GM18870 (cell line): Measurements from ENCODE around the gene PELI2.

Source experiments
- ATAC-seq: cut with Tn5 transposase; IDR thresholded peaks from one replicate; pipeline ENCODE4 v1.9.1; 2021; ENCODE audit warnings: moderate library complexity; ENCODE audit not compliant: unreplicated experiment

The PELI2 gene

GRCh38 chr14:56170877-56171422 is 52.7 kb downstream of the PELI2 start:
- ATAC-seq, result no peak

GRCh38 chr14:56172074-56172473 is 53.9 kb downstream of the PELI2 start:
- no peak for ATAC-seq

GRCh38 chr14:56172571-56172971 is 54.4 kb downstream of the PELI2 start:
- ATAC-seq, result no peak

DNA sequence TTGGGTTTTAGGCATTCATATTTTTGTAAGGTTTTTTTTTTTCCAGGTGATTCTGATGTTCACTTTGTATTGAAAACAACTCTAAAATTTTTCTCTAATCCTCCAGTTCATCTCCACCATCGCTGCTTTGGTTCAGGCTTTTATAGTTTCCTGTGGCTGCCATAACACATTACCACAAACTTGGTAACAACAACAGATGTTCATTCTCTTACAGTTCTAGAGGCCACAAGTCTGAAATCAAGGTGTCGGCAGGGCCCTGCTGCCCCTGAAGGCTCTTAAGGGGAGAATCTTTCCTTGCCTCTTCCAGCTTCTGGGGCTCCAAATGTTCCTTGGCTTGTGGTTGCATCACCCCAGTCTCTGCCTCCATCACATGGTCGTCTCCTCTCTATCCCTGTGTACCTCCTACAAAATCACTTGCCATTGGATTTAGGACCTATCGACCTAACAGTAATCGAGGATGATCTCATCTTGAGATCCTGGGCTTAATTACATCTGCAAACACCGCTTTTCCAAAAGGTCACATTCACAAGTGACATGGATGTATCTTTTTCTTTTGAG is 55.2 kb downstream of the PELI2 start:
- ATAC-seq, result no peak

DNA sequence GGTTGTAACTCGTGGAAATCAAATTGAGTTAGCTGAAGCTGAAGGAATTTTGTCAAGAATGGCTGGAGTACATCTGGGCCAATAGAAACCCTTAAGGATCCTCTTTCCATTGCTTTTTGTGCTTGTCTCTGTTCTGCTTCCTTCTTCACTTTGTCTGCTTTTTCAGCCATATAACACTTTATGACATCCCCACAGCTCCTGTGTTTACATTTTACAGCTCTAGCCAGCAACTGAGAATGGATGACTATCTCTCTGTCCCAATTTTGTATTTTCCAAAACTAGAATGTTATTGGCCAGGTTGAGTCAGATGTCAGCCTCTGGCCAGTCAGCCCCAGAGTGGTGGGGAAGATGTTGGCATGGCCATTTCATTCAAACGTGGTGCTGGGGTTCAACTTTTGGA is 57.6 kb downstream of the PELI2 start:
- ATAC-seq, result no peak

- ATAC-seq, result no peak
Observed at GRCh38 chr14:56176530-56176929, 58.3 kb downstream of the PELI2 start.

DNA sequence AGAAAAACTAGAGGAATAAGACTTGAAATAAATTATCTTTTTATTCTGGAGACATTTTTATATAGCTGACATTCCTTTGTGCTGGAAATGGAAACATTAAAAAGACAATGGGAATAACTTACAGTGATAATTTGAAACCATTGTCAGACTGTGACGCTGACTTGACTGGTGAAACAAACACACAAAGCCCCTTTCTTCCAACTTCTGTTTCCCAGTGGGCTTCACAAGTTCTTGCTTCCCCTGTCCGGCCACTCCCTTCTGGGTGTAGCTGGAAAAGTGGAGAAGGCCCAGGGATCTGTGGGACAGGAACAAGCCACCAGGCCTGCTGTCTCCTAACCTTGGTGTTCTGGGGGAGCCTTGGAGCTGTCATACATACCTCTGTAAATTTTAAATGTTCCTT is 58.8 kb downstream of the PELI2 start:
- ATAC-seq, result no peak

- no peak for ATAC-seq
Observed at GRCh38 chr14:56180754-56181542, 62.7 kb downstream of the PELI2 start.

DNA sequence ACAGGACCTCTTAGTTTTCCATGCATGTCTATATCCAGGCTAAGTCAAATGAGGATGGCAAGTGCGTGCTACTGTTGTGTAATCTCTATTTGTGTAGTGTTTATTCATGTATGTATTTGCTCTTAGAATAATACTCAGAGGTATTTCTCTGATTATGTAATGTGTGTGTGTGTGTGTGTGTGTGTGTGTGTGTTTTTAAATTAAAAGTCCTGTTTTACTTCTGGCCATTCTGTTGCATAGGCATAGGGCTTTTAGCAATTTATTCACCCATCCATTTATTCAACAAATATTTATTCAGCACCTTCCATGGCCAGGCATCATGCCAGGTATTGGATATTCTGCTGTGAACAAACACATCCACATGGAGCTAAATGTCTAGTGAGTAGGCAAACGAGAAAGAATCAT is 63.5 kb downstream of the PELI2 start:
- no peak for ATAC-seq

GRCh38 chr14:56182410-56182809 is 64.2 kb downstream of the PELI2 start:
- no peak for ATAC-seq

- no peak for ATAC-seq
Observed at GRCh38 chr14:56183631-56184157, 65.5 kb downstream of the PELI2 start.

- ATAC-seq, result no peak
Observed at GRCh38 chr14:56185992-56186391, 67.8 kb downstream of the PELI2 start.

- no peak for ATAC-seq
Observed at GRCh38 chr14:56187736-56188135, 69.5 kb downstream of the PELI2 start.

DNA sequence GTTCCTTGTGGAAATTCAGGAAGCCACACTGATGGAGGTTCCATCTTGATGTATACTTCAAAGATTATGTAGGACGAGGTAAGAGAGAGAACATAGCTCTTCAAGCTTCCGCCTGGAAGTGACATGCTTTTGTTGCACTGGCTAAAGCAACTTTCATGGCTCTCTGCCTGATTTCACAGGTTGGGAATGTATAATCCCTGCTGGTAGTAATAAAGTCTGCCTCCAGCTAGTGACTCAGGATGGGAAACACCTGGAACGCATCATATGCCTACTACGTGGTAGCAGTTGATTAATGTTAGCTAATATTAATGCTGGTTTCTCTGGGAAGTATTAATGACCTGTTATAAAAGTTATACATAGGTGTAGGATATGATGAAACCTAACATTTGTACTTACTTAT is 71.1 kb downstream of the PELI2 start:
- no peak for ATAC-seq

DNA sequence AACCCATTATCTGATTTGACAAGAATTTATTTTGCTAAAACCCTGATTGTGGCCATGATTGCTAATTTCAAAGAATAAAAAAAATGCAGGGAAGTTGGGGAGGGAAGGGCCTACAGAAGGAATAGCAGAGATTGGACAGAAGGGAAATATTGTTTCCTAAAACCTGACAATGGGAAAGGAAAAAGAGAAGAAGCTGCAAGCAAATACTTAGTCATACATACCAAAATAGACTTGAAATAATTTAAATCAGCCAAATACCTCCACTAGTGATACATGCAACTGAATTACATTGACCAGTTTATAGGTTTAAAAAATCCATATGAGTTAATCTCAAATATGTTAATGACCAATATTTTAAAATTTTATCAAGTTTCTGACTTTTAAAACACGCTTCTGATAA is 75.1 kb downstream of the PELI2 start:
- no peak for ATAC-seq

DNA sequence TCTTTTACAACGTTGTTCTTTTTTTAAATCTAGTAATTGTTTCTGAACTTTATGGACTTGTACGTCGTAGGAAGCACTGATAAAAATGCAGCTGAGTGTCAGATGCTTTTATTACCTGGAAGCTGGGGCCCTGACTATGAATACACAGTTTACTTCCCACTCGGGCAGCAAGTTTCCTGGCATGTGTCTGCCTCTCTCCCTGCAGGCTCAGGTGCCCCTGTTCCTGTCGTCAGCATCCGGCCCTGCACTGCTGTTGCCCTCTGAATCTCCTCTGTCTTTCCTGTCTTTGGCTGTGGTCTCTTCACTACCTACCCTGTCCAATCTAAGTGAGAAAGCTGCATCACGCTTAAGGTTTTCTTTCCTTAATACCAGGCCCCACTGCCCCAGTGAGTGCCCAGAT is 75.8 kb downstream of the PELI2 start:
- ATAC-seq, result no peak

- no peak for ATAC-seq
Observed at GRCh38 chr14:56195223-56195622, 77.0 kb downstream of the PELI2 start.

DNA sequence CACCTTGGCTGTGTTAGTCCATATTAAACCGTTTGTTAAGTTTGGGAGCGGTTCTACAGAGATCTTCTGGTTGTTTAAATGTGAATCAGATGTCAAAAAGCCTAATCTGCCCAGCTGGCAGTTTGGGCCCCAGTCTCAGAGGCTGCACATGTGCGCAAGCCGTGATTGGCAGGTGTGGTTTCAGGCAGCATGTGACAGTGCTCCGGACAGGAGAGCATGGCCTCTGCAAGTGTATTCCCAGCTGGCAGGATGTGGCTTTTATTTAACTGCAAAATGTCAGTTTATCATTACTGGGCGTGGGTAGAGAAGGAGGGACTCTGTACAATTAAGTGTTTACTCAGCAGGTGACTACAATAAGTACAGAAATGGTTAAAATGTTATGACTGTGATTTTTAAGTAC is 77.5 kb downstream of the PELI2 start:
- ATAC-seq, result peak; percentile 68

DNA sequence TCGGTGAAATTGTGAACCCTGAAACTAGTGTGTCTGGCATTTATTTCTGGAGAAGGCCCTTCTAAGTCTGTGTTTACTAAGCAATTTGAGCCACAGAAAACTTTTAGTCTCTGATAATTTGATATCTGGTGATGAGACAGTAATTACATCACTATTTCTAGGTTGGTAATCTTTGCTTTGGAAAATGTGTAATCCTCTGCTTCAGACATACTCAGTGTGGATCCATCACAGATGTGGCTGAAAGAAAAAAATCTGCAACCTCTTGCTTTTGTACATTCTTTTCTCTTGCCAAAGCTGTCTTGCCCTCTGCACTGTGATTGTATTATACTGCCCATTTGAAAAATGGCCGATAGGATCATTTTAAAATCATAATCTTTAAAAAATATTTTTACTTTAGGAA is 78.1 kb downstream of the PELI2 start:
- ATAC-seq, result no peak

- no peak for ATAC-seq
Observed at GRCh38 chr14:56197150-56197549, 78.9 kb downstream of the PELI2 start.

DNA sequence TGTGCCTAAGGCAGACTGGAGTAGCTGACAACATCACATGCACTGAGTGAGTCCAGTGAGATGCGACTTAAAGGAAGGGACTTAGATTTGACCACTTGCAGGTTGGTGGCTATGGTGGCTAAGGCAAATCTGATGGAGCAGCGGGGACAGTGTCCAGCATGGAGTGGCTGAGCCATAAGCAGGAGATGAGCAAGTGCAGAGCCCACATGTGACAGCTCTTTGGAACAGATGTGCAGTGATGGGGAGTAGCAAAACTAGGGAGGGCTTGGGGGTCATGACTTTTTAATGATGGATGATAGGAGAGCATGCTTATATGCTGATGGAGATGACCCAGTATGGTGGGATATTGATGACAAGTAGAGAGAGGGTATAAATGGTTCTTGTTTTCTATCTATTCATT is 80.2 kb downstream of the PELI2 start:
- no peak for ATAC-seq
